IMR-90 (cell line): Measurements from ENCODE around the gene SVEP1. TPM values are rescaled to one million over a fixed set of nuclear protein-coding genes. Genes with fewer than 3 reads are reported as not detected.

Experiments used
- ATAC-seq: fragments of 200-7000 bp; cut with Tn5 transposase; 2 replicates; pipeline ENCODE4 v1.9.1; 2020; ENCODE audit warnings: low read depth, mild to moderate bottlenecking, moderate library complexity
- BruUV-seq: library from RNA; stranded (reverse); fragments of 400-500 nt; replicated peaks from 2 replicates; lab custom pipeline; 2021; lab: Mats Ljungman, UMichigan
- CTCF ChIA-PET: fragments of 300-600 bp; formaldehyde crosslinking; extraction: SDS; loops from one replicate; lab custom pipeline; 2021; ENCODE audit warnings: antibody characterized with exemption; lab: Yijun Ruan, JAX
- POLR2A ChIA-PET: fragments of 300-600 bp; sonication (Branson Sonifier 250); formaldehyde crosslinking; loops from one replicate; lab custom pipeline; 2022; ENCODE audit warnings: antibody characterized with exemption; ENCODE audit not compliant: unreplicated experiment; lab: Charles Lee
- DNase-seq: peaks from one replicate; pipeline ENCODE4 v3.0.0; 2013
- H2AFZ ChIP-seq: replicated peaks from 2 replicates; pipeline ENCODE3; 2013; ENCODE audit warnings: low read length, mild to moderate bottlenecking; ENCODE audit not compliant: poor library complexity
- H2AK5ac ChIP-seq: 2 replicates; pipeline ENCODE4 v1.6.1; 2013; ENCODE audit warnings: low read depth, low read length, inconsistent platforms
- H2AK9ac ChIP-seq: replicated peaks from 2 replicates; pipeline ENCODE3; 2013; ENCODE audit warnings: mild to moderate bottlenecking, low read depth, low read length, moderate library complexity; ENCODE audit not compliant: poor library complexity
- H2BK120ac ChIP-seq: 2 replicates; pipeline ENCODE4 v1.6.1; 2013; ENCODE audit warnings: low read depth, low read length, inconsistent platforms
- H2BK15ac ChIP-seq: 3 replicates; pipeline ENCODE4 v1.6.1; 2013; ENCODE audit warnings: low read depth, low read length, inconsistent platforms
- H2BK20ac ChIP-seq: 2 replicates; pipeline ENCODE4 v1.6.1; 2013; ENCODE audit warnings: low read depth, mild to moderate bottlenecking, inconsistent platforms, low read length, moderate library complexity
- H2BK5ac ChIP-seq: 2 replicates; pipeline ENCODE4 v1.6.1; 2013; ENCODE audit warnings: mild to moderate bottlenecking, low read depth, low read length, inconsistent platforms; ENCODE audit not compliant: poor library complexity, severe bottlenecking
- H3K14ac ChIP-seq: replicated peaks from 2 replicates; pipeline ENCODE4 v1.6.1; 2013; ENCODE audit warnings: low read depth, low read length, inconsistent platforms
- H3K18ac ChIP-seq: 2 replicates; pipeline ENCODE4 v1.6.1; 2013; ENCODE audit warnings: low read depth, low read length, control low read depth
- H3K23ac ChIP-seq: 2 replicates; pipeline ENCODE4 v1.6.1; 2013; ENCODE audit warnings: low read depth, low read length, inconsistent platforms
- H3K27ac ChIP-seq: 2 replicates; pipeline ENCODE4 v1.5.1; 2013; ENCODE audit warnings: mild to moderate bottlenecking, control low read depth, low read length; ENCODE audit not compliant: insufficient read depth
- H3K27me3 ChIP-seq: 2 replicates; pipeline ENCODE4 v1.6.1; 2013; ENCODE audit warnings: low read length; ENCODE audit not compliant: control insufficient read depth, insufficient read depth
- H3K36me3 ChIP-seq: 2 replicates; pipeline ENCODE4 v1.6.1; 2013; ENCODE audit warnings: low read length, mixed read lengths; ENCODE audit not compliant: control insufficient read depth, insufficient read depth
- H3K4ac ChIP-seq: 2 replicates; pipeline ENCODE4 v1.6.1; 2013; ENCODE audit warnings: low read depth, low read length, inconsistent platforms
- H3K4me1 ChIP-seq: 2 replicates; pipeline ENCODE4 v1.6.1; 2013; ENCODE audit warnings: low read length, mixed read lengths; ENCODE audit not compliant: control insufficient read depth, insufficient read depth
- H3K4me2 ChIP-seq: 2 replicates; pipeline ENCODE4 v1.6.1; 2013; ENCODE audit warnings: low read depth, mild to moderate bottlenecking, control low read depth, low read length, moderate library complexity
- H3K4me3 ChIP-seq: 2 replicates; pipeline ENCODE4 v1.5.1; 2013; ENCODE audit warnings: low read depth, mild to moderate bottlenecking, control low read depth, low read length, moderate library complexity; ENCODE audit not compliant: insufficient read depth
- H3K56ac ChIP-seq: 2 replicates; pipeline ENCODE4 v1.6.1; 2013; ENCODE audit warnings: low read length, inconsistent platforms; ENCODE audit not compliant: insufficient read depth; ENCODE audit errors: extremely low read depth
- H3K79me1 ChIP-seq, 2 experiments: 2 replicates each; pipeline ENCODE4 v1.6.1; 2013; ENCODE audit warnings: low read length in 2 of 2, inconsistent platforms in 1 of 2, low read depth in 1 of 2
- H3K9ac ChIP-seq: 2 replicates; pipeline ENCODE4 v1.6.1; 2013; ENCODE audit warnings: low read depth, low read length, control low read depth
- H3K9me1 ChIP-seq: 2 replicates; pipeline ENCODE4 v1.6.1; 2013; ENCODE audit warnings: low read length, inconsistent platforms; ENCODE audit not compliant: insufficient read depth
- H3K9me3 ChIP-seq: 2 replicates; pipeline ENCODE4 v1.6.1; 2013; ENCODE audit warnings: low read length; ENCODE audit not compliant: control insufficient read depth, insufficient read depth
- H4K20me1 ChIP-seq: 2 replicates; pipeline ENCODE4 v1.6.1; 2013; ENCODE audit warnings: low read length, inconsistent platforms; ENCODE audit not compliant: insufficient read depth
- H4K5ac ChIP-seq: 2 replicates; pipeline ENCODE4 v1.6.1; 2013; ENCODE audit warnings: mild to moderate bottlenecking, low read depth, low read length, control low read depth
- H4K8ac ChIP-seq, 2 experiments: 2 replicates each; pipeline ENCODE4 v1.6.1; 2013; ENCODE audit warnings: low read depth in 2 of 2, low read length in 2 of 2, control low read depth in 1 of 2, inconsistent platforms in 1 of 2
- H4K91ac ChIP-seq: 2 replicates; pipeline ENCODE4 v1.6.1; 2013; ENCODE audit warnings: low read depth, low read length, inconsistent platforms; ENCODE audit not compliant: insufficient read depth
- BHLHE40 ChIP-seq: fragments of 150-350 bp; IDR thresholded peaks from 2 replicates; pipeline ENCODE4 v1.6.1; 2016; ENCODE audit warnings: mild to moderate bottlenecking, low read depth, low read length
- CEBPB ChIP-seq: IDR thresholded peaks from 2 replicates; pipeline ENCODE4 v1.6.1; 2012; ENCODE audit warnings: low read depth, low read length, improper control_type of control experiment
- CHD1 ChIP-seq: IDR thresholded peaks from 2 replicates; pipeline ENCODE4 v1.6.1; 2012; ENCODE audit warnings: low read depth, low read length, improper control_type of control experiment
- CTCF ChIP-seq: conservative IDR thresholded peaks from 2 replicates; pipeline ENCODE4 v1.5.1; 2012; ENCODE audit warnings: mild to moderate bottlenecking, low read depth, low read length, improper control_type of control experiment
- ELK1 ChIP-seq: fragments of 150-350 bp; IDR thresholded peaks from 2 replicates; pipeline ENCODE4 v1.6.1; 2016; ENCODE audit warnings: low read depth, mild to moderate bottlenecking, low read length, moderate library complexity, borderline replicate concordance
- FOS ChIP-seq: fragments of 150-350 bp; IDR thresholded peaks from 2 replicates; pipeline ENCODE4 v1.6.1; 2016; ENCODE audit warnings: low read depth, low read length
- MAFK ChIP-seq: IDR thresholded peaks from 2 replicates; pipeline ENCODE4 v1.6.1; 2012; ENCODE audit warnings: low read depth, low read length, improper control_type of control experiment
- MXI1 ChIP-seq: IDR thresholded peaks from 2 replicates; pipeline ENCODE4 v1.6.1; 2012; ENCODE audit warnings: low read depth, mild to moderate bottlenecking, low read length, moderate library complexity, borderline replicate concordance
- NFE2L2 ChIP-seq: fragments of 150-350 bp; IDR thresholded peaks from 2 replicates; pipeline ENCODE4 v1.6.1; 2016; ENCODE audit warnings: low read depth, mild to moderate bottlenecking, low read length
- POLR2A ChIP-seq: IDR thresholded peaks from 2 replicates; pipeline ENCODE4 v1.6.1; 2012; ENCODE audit warnings: mild to moderate bottlenecking, low read depth, low read length
- RAD21 ChIP-seq: IDR thresholded peaks from 2 replicates; pipeline ENCODE4 v1.6.1; 2012; ENCODE audit warnings: low read length, improper control_type of control experiment
- RCOR1 ChIP-seq: IDR thresholded peaks from 2 replicates; pipeline ENCODE4 v1.6.1; 2012; ENCODE audit warnings: mild to moderate bottlenecking, low read length, improper control_type of control experiment; ENCODE audit not compliant: insufficient replicate concordance
- RFX5 ChIP-seq: IDR thresholded peaks from 2 replicates; pipeline ENCODE4 v1.8.0; 2012; ENCODE audit warnings: low read depth, mild to moderate bottlenecking, low read length, moderate library complexity
- SMC3 ChIP-seq: fragments of 150-350 bp; IDR thresholded peaks from 2 replicates; pipeline ENCODE4 v1.6.1; 2016; ENCODE audit warnings: low read depth, mild to moderate bottlenecking, antibody characterized with exemption, low read length, moderate library complexity
- USF2 ChIP-seq: fragments of 150-350 bp; IDR thresholded peaks from 2 replicates; pipeline ENCODE4 v1.6.1; 2017; ENCODE audit warnings: mild to moderate bottlenecking, antibody characterized with exemption, low read length, low read depth
- WGBS, 2 experiments: methylation state at CpG; one replicate each; pipeline versions ENCODE4 v1.1.5 to v1.1.7; 2013; ENCODE audit warnings: missing lambda C conversion rate in 2 of 2; ENCODE audit not compliant: insufficient read length in 1 of 2; ENCODE audit errors: extremely low coverage in 2 of 2; 5-methylcytosine and 5-hydroxymethylcytosine counted together
- dilution Hi-C: fragments of 300-500 bp; cut with HindIII; formaldehyde crosslinking; loops from one replicate; pipeline ENCODE4 v1.14.3; 2018; ENCODE audit warnings: low sequenced_read_pairs; ENCODE audit not compliant: unreplicated experiment
- in situ Hi-C: fragments of 300-500 bp; cut with MboI; formaldehyde crosslinking; loops from 3 replicates; pipeline ENCODE4 v1.14.3; 2019; ENCODE audit warnings: low sequenced_read_pairs, inconsistent platforms, mixed read lengths
- intact Hi-C: fragments of 100-400 bp; cut with micrococcal nuclease; formaldehyde crosslinking; loops from 2 replicates; pipeline ENCODE4 v1.10.0; 2022
- polyA plus RNA-seq, 3 experiments: library from polyadenylated mRNA; depleted of rRNA; stranded (reverse); fragments of >200 nt; gene quantifications; 2 replicates each; pipeline ENCODE4 v1.2.3, GENCODE V29; 2012; ENCODE audit warnings: low replicate concordance in 1 of 3
- total RNA-seq: library from RNA; depleted of rRNA; stranded (reverse); fragments of >200 nt; gene quantifications from 2 replicates; pipeline ENCODE4 v1.2.3, GENCODE V29; 2012

SVEP1 gene
- total and polyA plus RNA-seq, 2 of the 4 experiments (the other 2 are of a cell fraction), result 4.8 to 16.7 TPM

- Histone ChIP-seq H3K36me3 (no peaks in the 10 kb centered on the region), H2AK5ac (no peak overlapping the region), H3K56ac (no peak overlapping the region), H2BK5ac (no peak overlapping the region), H4K91ac (no peak overlapping the region), H3K4me1 (no peaks in the 10 kb centered on the region; the same call in none of the 2 replicates), H3K9me1 (no peaks in the 10 kb centered on the region), H3K27ac (peak overlapping the region; percentile 66; the same call in 1 of the 2 replicates), H3K4me3 (no peak overlapping the region), H4K5ac (no peak overlapping the region), H2BK15ac (no peak overlapping the region), H3K9me3 (no peaks in the 10 kb centered on the region), H3K9ac (no peak overlapping the region), H4K20me1 (no peaks in the 10 kb centered on the region), H3K14ac (no peak overlapping the region), H3K18ac (no peak overlapping the region), H2BK120ac (no peak overlapping the region), H4K8ac (no peak overlapping the region), H2AFZ (no peak overlapping the region), H3K4ac (no peak overlapping the region), H3K79me1 (no peaks in the 10 kb centered on the region), H3K4me2 (no peak overlapping the region), H3K23ac (no peak overlapping the region), H3K27me3 (no peaks in the 10 kb centered on the region), H2BK20ac (no peak overlapping the region), H2AK9ac (no peak overlapping the region)
- WGBS, 2 experiments, result no CpG with 5 or more reads among the region's 1 CpG
- BruUV-seq, result no TSS peak
- ChIA-PET POLR2A (no interaction called here), CTCF (no interaction called here)
- in situ Hi-C loops, result no loop called here
- intact Hi-C loops, result no loop called here
- dilution Hi-C loops, result no loop called here
- no peak for TF ChIP-seq NFE2L2
- no peak for TF ChIP-seq CHD1
- no peak for TF ChIP-seq CTCF
- no peak for TF ChIP-seq ELK1
- no peak for TF ChIP-seq RCOR1
- no peak for TF ChIP-seq USF2
- no peak for TF ChIP-seq POLR2A
- TF ChIP-seq RFX5, result no peak
- no peak for TF ChIP-seq MAFK
- TF ChIP-seq CEBPB, result no peak
- no peak for TF ChIP-seq MXI1
- no peak for TF ChIP-seq BHLHE40
- no peak for TF ChIP-seq FOS
- TF ChIP-seq SMC3, result no peak
- no peak for TF ChIP-seq RAD21
- no peak for DNase-seq
- ATAC-seq, result peak; percentile 59
Observed at GRCh38 chr9:110338143-110338542, 241.4 kb downstream of the SVEP1 start.
